ENCODE data around the gene ARFIP1.
"Not testable (repeated sequence)": the region's sequence is repeated elsewhere in the genome, so short reads cannot be mapped to it uniquely, and the experiment has no call there.

The ARFIP1 gene

DNA sequence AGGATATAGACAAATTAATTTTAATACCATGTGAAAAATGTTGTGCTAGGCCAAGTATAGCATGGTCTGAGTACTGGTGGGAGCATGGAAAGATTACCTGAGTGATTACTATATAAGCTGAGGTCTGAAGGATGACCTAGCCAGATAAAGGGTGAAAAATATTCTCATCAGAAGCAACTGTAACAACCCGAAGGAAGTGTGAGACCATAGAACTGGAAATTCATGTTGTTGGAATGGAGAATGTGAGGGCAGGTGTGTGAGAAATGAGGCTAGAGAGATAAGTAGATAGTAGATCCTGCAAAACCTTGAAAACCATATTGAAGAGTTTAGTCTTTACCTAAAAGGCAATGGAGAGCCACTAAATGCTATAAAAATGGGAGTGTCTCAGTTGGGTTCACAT is 71.5 kb downstream of the ARFIP1 start:
- TF ChIP-seq, protein P1, sequence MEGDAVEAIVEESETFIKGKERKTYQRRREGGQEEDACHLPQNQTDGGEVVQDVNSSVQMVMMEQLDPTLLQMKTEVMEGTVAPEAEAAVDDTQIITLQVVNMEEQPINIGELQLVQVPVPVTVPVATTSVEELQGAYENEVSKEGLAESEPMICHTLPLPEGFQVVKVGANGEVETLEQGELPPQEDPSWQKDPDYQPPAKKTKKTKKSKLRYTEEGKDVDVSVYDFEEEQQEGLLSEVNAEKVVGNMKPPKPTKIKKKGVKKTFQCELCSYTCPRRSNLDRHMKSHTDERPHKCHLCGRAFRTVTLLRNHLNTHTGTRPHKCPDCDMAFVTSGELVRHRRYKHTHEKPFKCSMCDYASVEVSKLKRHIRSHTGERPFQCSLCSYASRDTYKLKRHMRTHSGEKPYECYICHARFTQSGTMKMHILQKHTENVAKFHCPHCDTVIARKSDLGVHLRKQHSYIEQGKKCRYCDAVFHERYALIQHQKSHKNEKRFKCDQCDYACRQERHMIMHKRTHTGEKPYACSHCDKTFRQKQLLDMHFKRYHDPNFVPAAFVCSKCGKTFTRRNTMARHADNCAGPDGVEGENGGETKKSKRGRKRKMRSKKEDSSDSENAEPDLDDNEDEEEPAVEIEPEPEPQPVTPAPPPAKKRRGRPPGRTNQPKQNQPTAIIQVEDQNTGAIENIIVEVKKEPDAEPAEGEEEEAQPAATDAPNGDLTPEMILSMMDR (IDR thresholded peaks at IDR 0.05; ENCODE audit: insufficient read depth, low read depth, low read length, missing control alignments): no peak
- DNase-seq (ENCODE audit: low read depth): no peak
- H3K4me3 ChIP-seq (ENCODE audit: low read length): no peak overlapping the region

DNA sequence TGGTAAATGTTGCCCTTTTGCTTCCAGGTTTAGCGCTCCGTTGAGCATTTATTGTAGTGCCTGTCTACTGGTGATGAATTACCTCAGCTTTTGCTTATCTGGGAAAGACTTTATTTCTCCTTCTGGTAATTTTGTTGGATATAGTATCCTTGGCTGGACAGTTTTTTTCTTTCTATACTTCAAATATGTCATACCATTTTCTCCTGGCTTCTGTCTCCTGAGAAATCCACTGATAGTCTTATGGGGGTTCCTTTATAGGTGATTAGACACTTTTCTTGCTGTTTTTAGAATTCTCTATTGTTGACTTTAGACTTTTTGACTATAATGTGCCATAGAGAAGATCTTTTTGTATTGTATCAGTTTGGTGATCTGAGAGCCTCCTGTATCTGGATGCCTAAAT is 73.5 kb downstream of the ARFIP1 start:
- no peak for DNase-seq (ENCODE audit: low read depth)
- no peak overlapping the region for H3K4me3 ChIP-seq (ENCODE audit: low read length)
- TF ChIP-seq, protein P1 (IDR thresholded peaks at IDR 0.05; ENCODE audit: insufficient read depth, low read depth, low read length, missing control alignments): no peak

- H3K4me3 ChIP-seq (ENCODE audit: low read length); DNase-seq (ENCODE audit: low read depth): not testable (repeated sequence)
Measured at GRCh38 chr4:152854016-152854415, 74.3 kb downstream of the ARFIP1 start.

GRCh38 chr4:152856960-152857359 is 77.2 kb downstream of the ARFIP1 start:
- DNase-seq (ENCODE audit: low read depth): no peak
- TF ChIP-seq, protein P1 (IDR thresholded peaks at IDR 0.05; ENCODE audit: insufficient read depth, low read depth, low read length, missing control alignments): no peak
- H3K4me3 ChIP-seq (ENCODE audit: low read length): no peak overlapping the region

- TF ChIP-seq, protein P1 (IDR thresholded peaks at IDR 0.05; ENCODE audit: insufficient read depth, low read depth, low read length, missing control alignments): no peak
- no peak for DNase-seq (ENCODE audit: low read depth)
- no peak overlapping the region for H3K4me3 ChIP-seq (ENCODE audit: low read length)
Measured at GRCh38 chr4:152858934-152859333, 79.2 kb downstream of the ARFIP1 start.

DNA sequence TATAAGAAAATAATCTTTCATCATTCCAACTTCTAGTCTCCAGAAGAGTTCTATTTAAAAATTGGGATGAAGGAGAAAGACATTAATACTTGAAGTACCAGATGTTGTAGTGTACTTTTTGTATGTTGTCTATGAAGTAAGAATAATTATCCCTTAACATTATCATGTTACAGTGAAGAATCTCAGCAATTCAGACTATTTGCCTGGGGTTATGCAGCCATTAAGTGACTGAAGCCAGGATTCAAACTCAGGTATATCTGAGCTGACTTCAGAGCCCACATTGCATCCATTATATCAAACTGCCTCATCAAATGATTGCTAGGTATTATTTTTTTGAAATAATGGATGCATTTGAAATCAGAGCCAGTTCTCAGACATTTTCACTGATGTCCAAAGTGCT is 80.3 kb downstream of the ARFIP1 start:
- TF ChIP-seq, protein P1 (IDR thresholded peaks at IDR 0.05; ENCODE audit: insufficient read depth, low read depth, low read length, missing control alignments): no peak
- no peak for DNase-seq (ENCODE audit: low read depth)
- no peak overlapping the region for H3K4me3 ChIP-seq (ENCODE audit: low read length)

DNA sequence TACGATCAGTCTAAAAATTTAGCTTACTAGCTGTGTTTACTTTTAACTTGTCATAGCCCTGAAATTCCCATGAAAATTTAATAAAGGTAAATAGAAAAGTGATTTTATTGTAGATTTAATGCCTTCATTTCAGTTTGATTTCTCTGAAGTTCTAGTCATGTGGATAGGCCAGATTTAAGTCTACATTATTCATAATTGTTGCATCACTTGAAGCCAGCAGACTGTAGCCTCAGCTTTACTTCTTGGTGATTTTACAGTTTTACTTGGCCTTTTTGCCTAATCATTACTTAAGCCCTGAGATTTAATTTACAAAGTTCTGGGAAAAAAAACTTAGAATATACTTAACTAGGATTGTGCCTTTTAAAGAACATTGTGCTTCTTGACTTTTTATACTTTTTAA is 82.9 kb downstream of the ARFIP1 start:
- H3K4me3 ChIP-seq (ENCODE audit: low read length): no peak overlapping the region
- TF ChIP-seq, protein P1 (IDR thresholded peaks at IDR 0.05; ENCODE audit: insufficient read depth, low read depth, low read length, missing control alignments): no peak
- DNase-seq (ENCODE audit: low read depth): no peak

- DNase-seq (ENCODE audit: low read depth): peak; percentile 48
- TF ChIP-seq, protein P1 (IDR thresholded peaks at IDR 0.05; ENCODE audit: insufficient read depth, low read depth, low read length, missing control alignments): no peak
Measured at GRCh38 chr4:152864361-152864760, 84.6 kb downstream of the ARFIP1 start.

GRCh38 chr4:152866432-152866993 is 86.8 kb downstream of the ARFIP1 start:
- not testable (repeated sequence) for H3K4me3 ChIP-seq (ENCODE audit: low read length); DNase-seq (ENCODE audit: low read depth)

More at GRCh38 chr4:152864361-152864760, 84.6 kb downstream of the ARFIP1 start:
- H3K4me3 ChIP-seq (ENCODE audit: low read length): no peak overlapping the region
